Renal cortical epithelial cell (primary cell): ENCODE data around the gene PROSER2. TPM values are rescaled to one million over a fixed set of nuclear protein-coding genes. Genes with fewer than 3 reads are reported as not detected.
"Not testable (repeated sequence)": the region's sequence is repeated elsewhere in the genome, so short reads cannot be mapped to it uniquely, and the experiment has no call there.

Experiments used
- DNase-seq: peaks from one replicate; pipeline ENCODE4 v3.0.0-alpha.2; 2011; ENCODE audit warnings: low read depth
- total RNA-seq: library from RNA; depleted of rRNA; stranded (reverse); fragments of >200 nt; gene quantifications from 2 replicates; pipeline ENCODE4 v1.2.3, GENCODE V29; 2014

Gene PROSER2
- total RNA-seq, 1 donor from 2014 or later, result 60.9 TPM

GRCh38 chr10:11885437-11886137, 62.4 kb downstream of the PROSER2 start:
- DNase-seq, result no peak

- no peak for DNase-seq
Measured at GRCh38 chr10:11886138-11886474, 63.0 kb downstream of the PROSER2 start.

- DNase-seq, result peak; percentile 83
Measured at GRCh38 chr10:11886851-11887250, 63.7 kb downstream of the PROSER2 start.

GRCh38 chr10:11887381-11888227, 64.4 kb downstream of the PROSER2 start:
- no peak for DNase-seq

- DNase-seq, result not testable (repeated sequence)
Measured at GRCh38 chr10:11889263-11889662, 66.1 kb downstream of the PROSER2 start.

GRCh38 chr10:11891776-11892486, 68.8 kb downstream of the PROSER2 start:
- no peak for DNase-seq

- DNase-seq, result no peak
Measured at GRCh38 chr10:11893749-11894278, 70.7 kb downstream of the PROSER2 start.

- DNase-seq, result no peak
Measured at GRCh38 chr10:11894381-11895107, 71.4 kb downstream of the PROSER2 start.

- DNase-seq, result no peak
Measured at GRCh38 chr10:11895108-11895466, 71.9 kb downstream of the PROSER2 start.

- no peak for DNase-seq
Measured at GRCh38 chr10:11895598-11895997, 72.4 kb downstream of the PROSER2 start.

GRCh38 chr10:11896549-11897200, 73.5 kb downstream of the PROSER2 start:
- no peak for DNase-seq

GRCh38 chr10:11898033-11898371, 74.8 kb downstream of the PROSER2 start:
- DNase-seq, result no peak

- DNase-seq, result peak; percentile 92
Measured at GRCh38 chr10:11898372-11899066, 75.4 kb downstream of the PROSER2 start.

- no peak for DNase-seq
Measured at GRCh38 chr10:11899067-11899876, 76.1 kb downstream of the PROSER2 start.

- DNase-seq, result no peak
Measured at GRCh38 chr10:11901036-11901301, 77.8 kb downstream of the PROSER2 start.

GRCh38 chr10:11901454-11901832, 78.3 kb downstream of the PROSER2 start:
- DNase-seq, result no peak

- DNase-seq, result no peak
Measured at GRCh38 chr10:11901833-11902475, 78.8 kb downstream of the PROSER2 start.

- no peak for DNase-seq
Measured at GRCh38 chr10:11902646-11903045, 79.5 kb downstream of the PROSER2 start.

GRCh38 chr10:11906714-11907113, 83.6 kb downstream of the PROSER2 start:
- no peak for DNase-seq

- DNase-seq, result no peak
Measured at GRCh38 chr10:11907914-11908313, 84.8 kb downstream of the PROSER2 start.
